Prostate gland (tissue), 2 donors: ENCODE results near the gene POLR1E.

Experiments
- CTCF ChIP-seq, 4 experiments: fragments of 200-600 bp in 2 of 4; fragments of 450-650 bp in 2 of 4; sonication (generic) in 2 of 4; IDR thresholded peaks; 1 replicate in 3 of 4; 2 replicates in 1 of 4; pipeline ENCODE4 v1.5.1; 2016 to 2019; ENCODE audit warnings: antibody characterized with exemption in 4 of 4, mild to moderate bottlenecking in 2 of 4, moderate library complexity in 2 of 4
- POLR2A ChIP-seq: fragments of 450-650 bp; IDR thresholded peaks from one replicate; pipeline ENCODE4 v1.6.1; 2016; ENCODE audit warnings: antibody characterized with exemption, mild to moderate bottlenecking
- POLR2AphosphoS5 ChIP-seq: sonication (generic); formaldehyde crosslinking; IDR thresholded peaks from one replicate; pipeline ENCODE4 v1.6.1; 2017; ENCODE audit warnings: antibody characterized with exemption

GRCh38 chr9:37442556-37442955 is 43.2 kb upstream of the POLR1E start:
- no peak for TF ChIP-seq CTCF (IDR thresholded peaks at IDR 0.05)
- TF ChIP-seq POLR2AphosphoS5 = no peak
- TF ChIP-seq POLR2A = no peak
